ENCODE data around the gene LAMB2. TPM values are rescaled to one million over a fixed set of nuclear protein-coding genes. Genes with fewer than 3 reads are reported as not detected.

LAMB2 gene
- total RNA-seq, 2 donors from 2014 or later, result 204 to 337 TPM

- H3K4me3 ChIP-seq, result no peak overlapping the region
- TF ChIP-seq POLR2A (IDR thresholded peaks at IDR 0.05) (no peak), CTCF (IDR thresholded peaks at IDR 0.05) (no peak)
- no peak for ATAC-seq
Measured at GRCh38 chr3:49076646-49077045, 56.2 kb downstream of the LAMB2 start.

GRCh38 chr3:49076116-49076515, 56.7 kb downstream of the LAMB2 start:
- H3K4me1 ChIP-seq, result no peaks in the 10 kb centered on the region
- no peaks in the 10 kb centered on the region for H3K9me3 ChIP-seq
- intact Hi-C loops (cut with DNase I), result no loop called here
- no peak for TF ChIP-seq CTCF (IDR thresholded peaks at IDR 0.05)
- no peak for TF ChIP-seq POLR2A (IDR thresholded peaks at IDR 0.05)
- H3K27ac ChIP-seq, result no peak overlapping the region
- no peaks in the 10 kb centered on the region for H3K27me3 ChIP-seq
- ATAC-seq (no peak), DNase-seq (no peak)
- H3K4me3 ChIP-seq, result no peak overlapping the region
- peaks cover 21 to 45% of the 10 kb centered on the region in 2 donors for H3K36me3 ChIP-seq (replicated peaks in 1 of 2; ENCODE audit: insufficient read depth in 1 of 2, low read depth in 2 of 2)
- 95 to 96% methylated on average over 13 of the region's 13 CpGs for WGBS, 2 donors

More at GRCh38 chr3:49076646-49077045, 56.2 kb downstream of the LAMB2 start:
- Histone ChIP-seq H3K4me1 (no peaks in the 10 kb centered on the region), H3K27me3 (no peaks in the 10 kb centered on the region), H3K36me3 (replicated peaks in 1 of 2; ENCODE audit: insufficient read depth in 1 of 2, low read depth in 2 of 2) (peaks cover 17 to 44% of the 10 kb centered on the region in 2 donors), H3K27ac (no peak overlapping the region), H3K9me3 (no peaks in the 10 kb centered on the region)
- no peak for DNase-seq
- WGBS, 2 donors, result 89 to 92% methylated on average over 2 to 4 of the region's 4 CpGs
- intact Hi-C loops (cut with DNase I), result no loop called here

Small RNA genes within 50 kb of the gene (microRNA-seq; reads per million reads assigned to microRNA genes)
- 0 reads per million in 2 donors for gene MIR6890 (ENCODE audit: borderline number of aligned reads in 2 of 2, borderline replicate concordance in 2 of 2)

Small RNA genes within 50 kb of the gene (small RNA-seq; reads per million reads assigned to genes)
- gene RN7SL182P, result not detected

Other genes starting within 250 kb of the LAMB2 start
- gene SLC25A20, start 234.2 kb downstream of the LAMB2 start, total RNA-seq, result 10 to 100 TPM; 20.8 to 31.4 TPM
- 10 to 100 TPM; 43.1 to 99.5 TPM for gene ARIH2, start 214.2 kb downstream of the LAMB2 start, total RNA-seq
- gene P4HTM, start 142.8 kb downstream of the LAMB2 start, total RNA-seq, result 10 to 100 TPM; 72.9 to 73.8 TPM
- 100 to 1,000 TPM; 109 to 136 TPM for gene WDR6, start 125.7 kb downstream of the LAMB2 start, total RNA-seq
- gene DALRD3, start 114.5 kb downstream of the LAMB2 start, total RNA-seq, result 10 to 100 TPM; 67.6 to 72.6 TPM
- gene NDUFAF3, start 110.9 kb downstream of the LAMB2 start, total RNA-seq, result 10 to 100 TPM; 25.7 to 55.0 TPM
- gene IMPDH2, start 103.7 kb downstream of the LAMB2 start, total RNA-seq, result 100 to 1,000 TPM in 1 of 2 donors, 10 to 100 TPM in 1; 92.6 to 166 TPM
- 10 to 100 TPM; 63.6 to 67.9 TPM for gene QRICH1, start 39.0 kb downstream of the LAMB2 start, total RNA-seq
- 100 to 1,000 TPM; 135 to 223 TPM for gene QARS1, start 28.3 kb downstream of the LAMB2 start, total RNA-seq
- 10 to 100 TPM; 30.6 to 33.6 TPM for gene USP19, start 12.2 kb downstream of the LAMB2 start, total RNA-seq
- 10 to 100 TPM; 15.5 to 19.5 TPM for gene CCDC71, start 33.3 kb upstream of the LAMB2 start, total RNA-seq
- 10 to 100 TPM; 19.5 to 22.1 TPM for gene KLHDC8B, start 38.5 kb upstream of the LAMB2 start, total RNA-seq
- gene C3orf62, start 144.2 kb upstream of the LAMB2 start, total RNA-seq, result 1 to 10 TPM; 4.9 TPM
- 10 to 100 TPM; 13.2 to 24.7 TPM for gene USP4, start 207.0 kb upstream of the LAMB2 start, total RNA-seq
- 100 to 1,000 TPM; 150 to 246 TPM for gene GPX1, start 225.3 kb upstream of the LAMB2 start, total RNA-seq